ENCODE data around the gene EPHA6.

The EPHA6 gene

DNA sequence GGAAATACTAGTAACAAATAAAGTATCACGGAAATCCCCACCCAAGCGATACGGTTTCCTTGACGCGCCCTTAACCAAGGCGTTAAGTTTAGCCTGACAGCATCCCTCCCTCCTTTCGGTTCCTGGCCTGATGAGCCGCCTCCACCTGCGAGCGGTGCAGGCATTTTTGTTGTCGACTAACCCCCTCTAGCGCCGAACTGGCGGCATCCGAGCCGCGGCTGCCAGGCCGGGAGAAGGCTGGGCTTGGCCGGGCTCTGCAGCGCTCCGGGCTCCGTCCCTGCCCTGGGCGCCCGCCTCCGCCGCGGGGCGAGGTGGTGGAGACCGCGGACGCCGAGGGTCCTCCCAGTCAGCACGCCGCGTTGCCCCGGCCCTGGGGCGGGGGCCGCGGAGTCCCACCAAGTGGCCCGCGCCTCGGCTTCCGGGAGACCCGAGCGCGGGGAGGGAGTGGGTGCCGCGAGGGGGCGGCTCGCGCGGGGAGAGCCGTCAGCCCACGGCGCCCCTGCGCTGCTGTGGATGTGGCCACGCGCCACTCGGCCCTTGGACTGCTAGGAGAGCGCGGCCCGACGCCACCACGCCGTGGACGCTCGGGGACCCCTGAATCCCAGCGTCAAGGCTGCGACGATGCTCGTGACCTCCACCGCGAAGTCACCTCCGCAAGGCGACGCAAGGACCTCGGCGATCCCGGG, 1.1 kb upstream of the EPHA6 start:
- TF ChIP-seq, protein P1, sequence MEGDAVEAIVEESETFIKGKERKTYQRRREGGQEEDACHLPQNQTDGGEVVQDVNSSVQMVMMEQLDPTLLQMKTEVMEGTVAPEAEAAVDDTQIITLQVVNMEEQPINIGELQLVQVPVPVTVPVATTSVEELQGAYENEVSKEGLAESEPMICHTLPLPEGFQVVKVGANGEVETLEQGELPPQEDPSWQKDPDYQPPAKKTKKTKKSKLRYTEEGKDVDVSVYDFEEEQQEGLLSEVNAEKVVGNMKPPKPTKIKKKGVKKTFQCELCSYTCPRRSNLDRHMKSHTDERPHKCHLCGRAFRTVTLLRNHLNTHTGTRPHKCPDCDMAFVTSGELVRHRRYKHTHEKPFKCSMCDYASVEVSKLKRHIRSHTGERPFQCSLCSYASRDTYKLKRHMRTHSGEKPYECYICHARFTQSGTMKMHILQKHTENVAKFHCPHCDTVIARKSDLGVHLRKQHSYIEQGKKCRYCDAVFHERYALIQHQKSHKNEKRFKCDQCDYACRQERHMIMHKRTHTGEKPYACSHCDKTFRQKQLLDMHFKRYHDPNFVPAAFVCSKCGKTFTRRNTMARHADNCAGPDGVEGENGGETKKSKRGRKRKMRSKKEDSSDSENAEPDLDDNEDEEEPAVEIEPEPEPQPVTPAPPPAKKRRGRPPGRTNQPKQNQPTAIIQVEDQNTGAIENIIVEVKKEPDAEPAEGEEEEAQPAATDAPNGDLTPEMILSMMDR (IDR thresholded peaks at IDR 0.05; ENCODE audit: insufficient read depth, low read depth, low read length, missing control alignments): peak; percentile 69
- peak overlapping the region; percentile 42 for H3K4me3 ChIP-seq (ENCODE audit: low read depth, low read length)
- peak; percentile 90 for DNase-seq (ENCODE audit: low read depth)

DNA sequence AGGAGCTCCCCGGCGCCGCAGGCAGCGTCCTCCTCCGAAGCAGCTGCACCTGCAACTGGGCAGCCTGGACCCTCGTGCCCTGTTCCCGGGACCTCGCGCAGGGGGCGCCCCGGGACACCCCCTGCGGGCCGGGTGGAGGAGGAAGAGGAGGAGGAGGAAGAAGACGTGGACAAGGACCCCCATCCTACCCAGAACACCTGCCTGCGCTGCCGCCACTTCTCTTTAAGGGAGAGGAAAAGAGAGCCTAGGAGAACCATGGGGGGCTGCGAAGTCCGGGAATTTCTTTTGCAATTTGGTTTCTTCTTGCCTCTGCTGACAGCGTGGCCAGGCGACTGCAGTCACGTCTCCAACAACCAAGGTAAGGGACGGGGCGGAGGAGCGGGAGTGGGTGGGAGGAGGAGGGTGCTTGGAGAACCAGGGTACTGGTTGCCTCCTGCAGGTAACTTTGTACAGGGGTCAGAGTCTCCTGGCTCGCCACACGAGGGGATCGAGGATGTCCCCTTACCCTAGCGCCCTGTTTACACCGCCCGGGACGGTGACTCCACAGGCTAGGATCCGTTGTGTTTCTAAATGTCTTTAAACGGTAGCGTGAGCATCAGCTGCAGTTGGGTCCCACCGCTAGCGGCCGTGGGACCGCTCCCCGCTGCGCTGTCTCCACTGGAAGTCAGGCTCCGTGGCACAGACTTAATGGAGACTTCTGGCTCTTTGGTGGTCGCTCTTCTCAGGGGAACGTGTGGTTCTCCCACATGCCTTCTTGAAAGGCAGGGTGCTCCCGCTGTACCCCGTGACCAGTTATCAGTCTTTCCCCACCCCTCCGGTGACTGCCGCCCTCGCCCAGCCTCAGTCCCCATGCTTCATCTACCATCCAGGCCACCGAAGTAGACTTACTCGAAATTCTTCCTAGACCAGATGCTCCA, 515 bp downstream of the EPHA6 start:
- TF ChIP-seq, protein P1 (IDR thresholded peaks at IDR 0.05; ENCODE audit: insufficient read depth, low read depth, low read length, missing control alignments): no peak
- no peak overlapping the region for H3K4me3 ChIP-seq (ENCODE audit: low read depth, low read length)
- DNase-seq (ENCODE audit: low read depth): no peak

DNA sequence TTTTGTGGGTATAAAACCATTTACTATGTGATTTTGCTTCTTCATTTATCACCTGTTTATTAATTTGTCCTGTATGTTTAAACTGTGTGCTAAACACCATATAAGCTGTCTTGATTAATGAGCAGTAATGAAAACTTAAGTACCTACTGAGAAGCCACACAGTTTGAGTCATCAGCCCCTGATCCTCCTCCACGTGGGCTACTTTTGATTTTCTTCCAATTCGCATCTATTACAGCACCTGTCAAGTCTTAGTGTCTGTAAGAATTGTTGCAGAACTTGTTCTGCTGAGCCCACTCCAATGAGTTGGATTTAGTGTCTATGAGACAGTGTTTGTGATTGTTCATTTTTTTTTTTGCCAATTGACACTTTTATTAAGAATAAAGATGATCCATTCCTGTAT, 16.8 kb downstream of the EPHA6 start:
- TF ChIP-seq, protein P1 (IDR thresholded peaks at IDR 0.05; ENCODE audit: insufficient read depth, low read depth, low read length, missing control alignments): no peak
- no peak overlapping the region for H3K4me3 ChIP-seq (ENCODE audit: low read depth, low read length)
- no peak for DNase-seq (ENCODE audit: low read depth)

DNA sequence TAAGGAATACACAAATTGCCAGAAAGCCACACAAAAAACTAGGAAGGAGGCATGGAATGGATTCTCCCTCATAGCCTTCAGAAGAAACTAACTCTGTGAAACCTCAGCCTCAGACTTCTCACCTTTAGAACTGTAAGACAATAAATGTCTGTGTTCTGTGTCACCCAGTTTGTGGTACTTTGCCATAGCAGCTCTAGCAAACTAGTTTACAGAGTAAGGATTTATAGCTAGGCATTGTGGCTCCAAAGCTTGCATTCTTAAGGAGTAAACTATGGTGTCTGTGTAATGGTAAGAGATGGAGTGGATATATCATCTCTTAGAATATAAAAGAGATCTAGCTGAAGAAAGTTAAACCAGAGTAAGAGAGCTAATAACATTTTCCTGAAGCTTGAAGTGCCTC, 18.9 kb downstream of the EPHA6 start:
- H3K4me3 ChIP-seq (ENCODE audit: low read depth, low read length): no peak overlapping the region
- no peak for DNase-seq (ENCODE audit: low read depth)
- TF ChIP-seq, protein P1 (IDR thresholded peaks at IDR 0.05; ENCODE audit: insufficient read depth, low read depth, low read length, missing control alignments): no peak

DNA sequence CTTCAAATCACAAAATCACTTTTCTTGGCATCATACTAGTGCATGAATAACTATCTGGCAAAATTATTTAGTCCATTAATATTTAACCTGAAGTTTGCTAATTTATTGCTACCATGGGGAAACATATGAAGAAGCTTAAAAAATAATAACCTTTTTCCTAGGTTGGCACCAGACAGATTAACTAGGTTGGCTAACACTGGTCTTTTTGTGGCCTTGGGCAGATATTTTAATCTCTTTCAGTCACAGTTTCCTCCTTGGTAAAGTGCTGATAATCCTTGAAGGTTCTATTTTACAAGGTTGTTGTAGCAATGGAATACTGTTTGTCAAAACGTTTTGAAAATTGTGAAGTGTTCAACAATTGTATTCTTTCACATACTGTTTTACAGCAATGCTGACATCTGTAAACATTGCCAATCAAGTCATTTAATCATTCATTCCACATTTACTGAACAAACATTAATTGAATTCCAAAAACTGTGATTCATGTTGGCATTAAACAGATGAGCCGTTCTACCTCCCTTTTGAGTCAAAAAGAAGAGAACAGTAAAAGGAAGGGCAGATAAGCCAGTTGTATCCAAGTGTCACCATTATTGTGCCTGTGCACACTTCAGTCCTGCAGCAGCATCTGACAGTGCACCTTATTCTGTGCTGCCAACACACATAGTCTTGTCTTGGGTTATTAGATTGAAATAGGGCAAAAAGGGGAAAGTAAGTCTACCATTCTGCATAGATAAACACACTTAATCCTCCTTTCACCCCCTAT, 21.9 kb downstream of the EPHA6 start:
- no peak for DNase-seq (ENCODE audit: low read depth)
- TF ChIP-seq, protein P1 (IDR thresholded peaks at IDR 0.05; ENCODE audit: insufficient read depth, low read depth, low read length, missing control alignments): no peak

DNA sequence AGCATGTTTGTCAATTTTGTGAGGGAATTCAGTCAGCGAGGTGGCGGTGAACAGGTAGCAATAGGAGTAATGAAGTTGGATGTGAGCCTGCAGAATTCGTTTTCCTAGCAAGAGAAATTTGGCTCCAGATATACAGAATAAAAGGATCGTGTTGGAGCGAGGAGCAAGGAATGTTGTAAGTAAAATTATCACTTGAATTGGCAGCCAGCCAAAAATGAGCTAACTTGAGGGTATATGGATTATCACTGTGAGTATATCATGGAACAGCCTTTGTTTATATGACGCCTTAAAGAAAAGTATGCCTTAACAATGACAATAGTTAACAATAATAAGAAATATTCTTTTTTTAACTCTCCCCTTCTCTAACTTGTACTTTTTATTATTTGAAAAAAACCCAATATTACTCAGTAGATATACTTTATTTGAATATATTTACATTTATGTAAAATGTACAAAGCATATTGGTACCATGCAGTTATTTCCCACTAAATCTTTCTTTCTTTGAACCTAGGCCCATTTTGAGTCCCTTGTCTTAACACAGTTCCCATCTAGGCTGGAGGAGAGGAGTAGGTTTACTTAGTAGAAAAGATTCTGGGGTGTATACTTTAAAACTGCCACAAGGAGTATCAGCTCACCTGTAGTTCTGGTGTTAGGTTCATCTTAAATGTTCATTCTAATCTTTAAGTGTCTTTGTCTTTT, 29.3 kb downstream of the EPHA6 start:
- TF ChIP-seq, protein P1 (IDR thresholded peaks at IDR 0.05; ENCODE audit: insufficient read depth, low read depth, low read length, missing control alignments): no peak
- H3K4me3 ChIP-seq (ENCODE audit: low read depth, low read length): no peak overlapping the region
- no peak for DNase-seq (ENCODE audit: low read depth)

More for the DNA sequence above, 21.9 kb downstream of the EPHA6 start:
- no peak overlapping the region for H3K4me3 ChIP-seq (ENCODE audit: low read depth, low read length)

Data from GM12865 (cell line).